B cell (primary cell): ENCODE measurements around the gene NDRG3. TPM values are rescaled to one million over a fixed set of nuclear protein-coding genes. Genes with fewer than 3 reads are reported as not detected.

Source experiments
- ATAC-seq: fragments of 200-7000 bp; cut with Tn5 transposase; one replicate; pipeline ENCODE4 v1.10.0; 2021; ENCODE audit warnings: low read depth, mild to moderate bottlenecking, moderate number of reproducible peaks, moderate library complexity
- CTCF ChIA-PET: fragments of 350-600 bp; sonication (Branson Sonifier 250); formaldehyde crosslinking; loops from one replicate; lab custom pipeline; 2021; ENCODE audit warnings: antibody characterized with exemption, inconsistent platforms; lab: Charles Lee
- POLR2A ChIA-PET: fragments of 350-600 bp; sonication (Branson Sonifier 250); formaldehyde crosslinking; loops from one replicate; lab custom pipeline; 2021; ENCODE audit warnings: antibody characterized with exemption; lab: Charles Lee
- DNase-seq: peaks from one replicate; pipeline ENCODE4 v3.0.0; 2013
- H2AFZ ChIP-seq: 2 replicates; pipeline ENCODE4 v1.6.1; 2012; ENCODE audit warnings: mild to moderate bottlenecking, low read depth, low read length; ENCODE audit not compliant: insufficient read depth, poor library complexity, severe bottlenecking
- H3K27ac ChIP-seq, 2 donors: 1 replicate in 1 of 2; 2 replicates in 1 of 2; pipeline ENCODE4 v1.5.1; 2012 to 2013; ENCODE audit warnings: low read length in 2 of 2, mild to moderate bottlenecking in 2 of 2, moderate library complexity in 1 of 2
- H3K27me3 ChIP-seq, 4 experiments: fragments of 200-600 bp in 1 of 4; sonication (generic) in 1 of 4; replicated peaks in 1 of 4; 1 replicate in 2 of 4; 2 replicates in 2 of 4; pipeline versions ENCODE4 v1.6.1 to v1.7.0; 2013 to 2016; ENCODE audit warnings: low read length in 3 of 4, mild to moderate bottlenecking in 2 of 4, mixed read lengths in 1 of 4, moderate library complexity in 1 of 4; ENCODE audit not compliant: insufficient read depth in 4 of 4, control insufficient read depth in 3 of 4; ENCODE audit errors: control extremely low read depth in 1 of 4
- H3K36me3 ChIP-seq, 2 experiments: replicated peaks in 1 of 2; 1 replicate in 1 of 2; 2 replicates in 1 of 2; pipeline versions ENCODE4 v1.6.1 to v1.7.1; 2013; ENCODE audit warnings: low read length in 1 of 2; ENCODE audit not compliant: insufficient read depth in 2 of 2, control insufficient read depth in 1 of 2; ENCODE audit errors: control extremely low read depth in 1 of 2, extremely low read depth in 1 of 2
- H3K4me1 ChIP-seq, 2 donors: fragments of 200-600 bp in 1 of 2; sonication (generic) in 1 of 2; 1 replicate in 1 of 2; 2 replicates in 1 of 2; pipeline versions ENCODE4 v1.5.1 to v1.6.1; 2013 to 2017; ENCODE audit warnings: low read length in 2 of 2; ENCODE audit not compliant: control insufficient read depth in 2 of 2, insufficient read depth in 2 of 2
- H3K4me2 ChIP-seq: replicated peaks from 2 replicates; pipeline ENCODE3; 2012; ENCODE audit warnings: mild to moderate bottlenecking, low read depth, low read length; ENCODE audit not compliant: poor library complexity, severe bottlenecking
- H3K4me3 ChIP-seq, 5 experiments: fragments of 200-600 bp in 1 of 5; sonication (generic) in 1 of 5; 1 replicate in 3 of 5; 2 replicates in 2 of 5; pipeline versions ENCODE4 v1.5.1 to v1.7.0; 2011 to 2016; ENCODE audit warnings: low read length in 4 of 5, mild to moderate bottlenecking in 4 of 5, low read depth in 2 of 5, control low read depth in 1 of 5, moderate library complexity in 1 of 5; ENCODE audit not compliant: insufficient read depth in 1 of 5; ENCODE audit errors: control extremely low read depth in 1 of 5, extremely low read depth in 1 of 5
- H3K79me2 ChIP-seq: fragments of 200-600 bp; sonication (generic); one replicate; pipeline ENCODE4 v1.6.0; 2016; ENCODE audit warnings: low read length; ENCODE audit not compliant: control insufficient read depth, insufficient read depth
- H3K9ac ChIP-seq: fragments of 200-600 bp; sonication (generic); 2 replicates; pipeline ENCODE4 v1.6.1; 2017; ENCODE audit warnings: mild to moderate bottlenecking, low read length, moderate library complexity
- H3K9me3 ChIP-seq, 3 donors: one replicate each; pipeline versions ENCODE4 v1.6.1 to v1.7.1; 2013; ENCODE audit warnings: low read length in 2 of 3; ENCODE audit not compliant: control insufficient read depth in 2 of 3, insufficient read depth in 1 of 3; ENCODE audit errors: control extremely low read depth in 1 of 3
- H4K20me1 ChIP-seq: 2 replicates; pipeline ENCODE4 v1.6.0; 2012; ENCODE audit warnings: mild to moderate bottlenecking, low read length; ENCODE audit not compliant: insufficient read depth, control insufficient read depth, poor library complexity, severe bottlenecking
- H3K27ac Mint-ChIP-seq: one replicate; pipeline ENCODE4 v1.8.0; 2021; ENCODE audit warnings: mixed read lengths
- H3K27me3 Mint-ChIP-seq: one replicate; pipeline ENCODE4 v1.8.0; 2021; ENCODE audit warnings: mixed read lengths
- H3K4me1 Mint-ChIP-seq: one replicate; pipeline ENCODE4 v1.8.0; 2021; ENCODE audit warnings: mixed read lengths
- H3K4me3 Mint-ChIP-seq: one replicate; pipeline ENCODE4 v1.8.0; 2021; ENCODE audit warnings: mixed read lengths
- H3K9me3 Mint-ChIP-seq: one replicate; pipeline ENCODE4 v1.8.0; 2022; ENCODE audit warnings: mixed read lengths; ENCODE audit not compliant: insufficient read depth
- CTCF ChIP-seq: fragments of 200-600 bp; IDR thresholded peaks from one replicate; pipeline ENCODE4 v1.8.0; 2022; ENCODE audit warnings: antibody characterized with exemption, mild to moderate bottlenecking
- EZH2 ChIP-seq: IDR thresholded peaks from 2 replicates; pipeline ENCODE4 v1.6.1; 2012; ENCODE audit warnings: borderline replicate concordance, low read depth, mild to moderate bottlenecking, moderate library complexity, low read length; ENCODE audit not compliant: insufficient read depth, poor library complexity, severe bottlenecking
- WGBS: methylation state at CpG from one replicate; pipeline ENCODE4 v1.1.5; 2013; ENCODE audit warnings: missing lambda C conversion rate; ENCODE audit not compliant: insufficient coverage; 5-methylcytosine and 5-hydroxymethylcytosine counted together
- intact Hi-C: fragments of 100-400 bp; cut with micrococcal nuclease; formaldehyde crosslinking; loops from one replicate; pipeline ENCODE4 v1.10.0; 2022
- polyA plus RNA-seq: library from polyadenylated mRNA; depleted of rRNA; stranded (reverse); fragments of >200 nt; gene quantifications from 2 replicates; pipeline ENCODE4 v1.2.3, GENCODE V29; 2012
- total RNA-seq, 2 donors: library from RNA; stranded (reverse); fragments of 120-200 nt in 1 of 2; gene quantifications; 1 replicate in 1 of 2; 2 replicates in 1 of 2; pipeline versions ENCODE4 v1.2.3 to v1.2.4, GENCODE V29; 2013 to 2022

The NDRG3 gene
- total and polyA plus RNA-seq, 2 donors (not counting 1 experiment from before 2014, with no cell fraction given) = 15.7 to 26.1 TPM

- H3K4me3 Mint-ChIP-seq = peak within 1 kb of the TSS; percentile 89
- CTCF ChIA-PET = interaction anchor here (0.6 to 2.9 kb wide), 22 partner anchors 16 to 168 kb away, joined by 3 to 13 read pairs (median 4); partner anchors contain the start of genes NDRG3 and RAB5IF
Measured at GRCh38 chr20:36773597-36774390, 27.9 kb upstream of the NDRG3 start, which contains the start of gene DSN1. TSS of gene DSN1 (minus strand) at chr20:36773763. CDS start at chr20:36771458, 2,305 bp downstream.

More at GRCh38 chr20:36773597-36774390, 27.9 kb upstream of the NDRG3 start, which contains the start of gene DSN1:
- Mint-ChIP-seq H3K9me3 (no peaks in the 10 kb centered on the region), H3K4me1 (peaks cover 33% of the 10 kb centered on the region), H3K27me3 (no peaks in the 10 kb centered on the region), H3K27ac (peak within 1 kb of the TSS; percentile 99)
- H3K4me1 ChIP-seq = peaks cover 8 to 16% of the 10 kb centered on the region in 2 donors
- H2AFZ ChIP-seq = peak within 1 kb of the TSS; percentile 99
- ATAC-seq (peak; percentile 86), DNase-seq (peak; percentile 98)
- peak within 1 kb of the TSS; percentile 77 to 92 for H3K27ac ChIP-seq
- TF ChIP-seq CTCF (no peak), EZH2 (no peak)
- peaks cover 0 to 7% of the 10 kb centered on the region in 2 experiments for H3K36me3 ChIP-seq
- no peaks in the 10 kb centered on the region for H3K9me3 ChIP-seq
- no peaks in the 10 kb centered on the region for H3K27me3 ChIP-seq
- H3K4me2 ChIP-seq = peak within 1 kb of the TSS; percentile 87
- H3K4me3 ChIP-seq = peak within 1 kb of the TSS; percentile 84 to 96 (median 92)
- H4K20me1 ChIP-seq = no peaks in the 10 kb centered on the region
- peaks cover 24% of the 10 kb centered on the region for H3K79me2 ChIP-seq
- POLR2A ChIA-PET = interaction anchor here (0.6 to 1.5 kb wide), 6 partner anchors 16 to 168 kb away, joined by 3 to 6 read pairs (median 4); partner anchors contain the start of genes NDRG3 and RAB5IF
- peak within 1 kb of the TSS; percentile 76 for H3K9ac ChIP-seq
- intact Hi-C loops = loop anchor here (1.0 to 5.0 kb wide), 8 partner anchors 17 to 821 kb away; partner anchors contain the start of genes NDRG3, RAB5IF, SAMHD1 and SCAND1
- under 1% methylated on average over 60 of the region's 61 CpGs for WGBS
